LNCaP clone FGC (cell line): ENCODE measurements around the gene TOR1A.

ENCODE experiments used
- DNase-seq: peaks from one replicate; pipeline ENCODE4 v3.0.0-alpha.2; 2011; ENCODE audit warnings: low read depth
- H3K4me3 ChIP-seq: 2 replicates; pipeline ENCODE4 v1.5.1; 2011; ENCODE audit warnings: mild to moderate bottlenecking, low read depth, low read length, control low read depth
- CTCF ChIP-seq: IDR thresholded peaks from 2 replicates; pipeline ENCODE4 v1.5.1; 2012; ENCODE audit warnings: mild to moderate bottlenecking; ENCODE audit not compliant: control insufficient read depth, insufficient read depth; ENCODE audit errors: extremely low read depth

The TOR1A gene

DNA sequence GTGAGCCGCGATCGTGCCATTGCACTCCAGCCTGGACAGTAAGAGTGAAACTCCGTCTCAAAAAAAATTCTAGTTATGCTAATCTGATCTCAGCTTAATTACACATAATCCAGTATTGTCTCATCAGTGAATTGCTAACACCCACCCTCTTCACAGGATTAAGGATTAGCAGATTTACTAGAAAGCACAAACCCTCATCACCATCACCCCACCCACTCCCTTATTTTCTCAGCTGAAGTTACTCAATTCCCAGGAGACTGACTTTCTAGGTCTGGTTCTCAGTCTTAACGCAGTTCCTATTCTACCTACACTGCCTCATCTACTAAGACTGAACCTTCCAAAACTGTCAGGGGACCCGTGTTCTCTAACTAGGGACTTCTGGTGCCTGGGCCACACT lies 12.0 kb downstream of the TOR1A start:
- no peak for DNase-seq
- TF ChIP-seq CTCF: no peak
- no peak overlapping the region for H3K4me3 ChIP-seq

DNA sequence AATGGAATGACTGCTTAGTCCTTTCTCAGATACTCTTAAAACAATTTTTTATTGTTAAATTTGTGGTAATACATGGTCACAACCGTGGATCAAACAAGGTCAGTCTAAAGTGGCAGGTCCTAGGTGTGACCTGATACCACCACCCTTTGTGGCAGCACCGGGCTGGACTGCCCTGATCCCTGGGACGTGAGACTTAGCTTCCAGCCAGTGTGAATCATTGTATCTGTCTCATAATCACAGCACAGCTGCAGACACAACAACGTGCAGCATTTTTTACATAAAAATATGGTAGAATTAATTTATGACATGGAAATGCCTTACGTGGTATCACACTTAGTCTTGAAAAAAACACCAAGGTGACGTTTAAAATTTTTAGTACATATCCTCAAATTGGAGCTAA lies 13.1 kb downstream of the TOR1A start:
- no peak for DNase-seq
- no peak for TF ChIP-seq CTCF
- no peak overlapping the region for H3K4me3 ChIP-seq

- no peak for TF ChIP-seq CTCF
- DNase-seq: no peak
Observed at GRCh38 chr9:129810116-129810515, 13.8 kb downstream of the TOR1A start.

DNA sequence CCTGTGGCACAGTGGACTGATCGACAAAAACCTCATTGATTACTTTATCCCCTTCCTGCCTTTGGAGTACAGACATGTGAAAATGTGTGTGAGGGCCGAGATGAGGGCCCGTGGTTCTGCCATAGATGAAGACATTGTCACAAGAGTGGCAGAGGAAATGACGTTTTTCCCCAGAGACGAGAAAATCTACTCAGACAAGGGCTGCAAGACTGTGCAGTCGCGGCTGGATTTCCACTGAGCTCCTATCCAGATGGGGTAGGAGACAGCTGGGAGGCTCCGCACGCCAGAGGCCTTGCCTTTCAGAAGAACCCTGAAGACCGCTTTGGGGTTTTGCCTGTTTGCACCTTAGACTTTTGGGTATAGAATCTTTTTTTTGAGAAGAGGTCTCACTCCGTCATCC lies 14.6 kb downstream of the TOR1A start:
- H3K4me3 ChIP-seq: no peak overlapping the region
- TF ChIP-seq CTCF: no peak
- no peak for DNase-seq

More at GRCh38 chr9:129810116-129810515, 13.8 kb downstream of the TOR1A start:
- H3K4me3 ChIP-seq: no peak overlapping the region

- no peak for TF ChIP-seq CTCF
- no peak for DNase-seq
- no peak overlapping the region for H3K4me3 ChIP-seq
Observed at GRCh38 chr9:129806061-129806460, 17.9 kb downstream of the TOR1A start.

GRCh38 chr9:129803676-129804060 lies 20.3 kb downstream of the TOR1A start:
- H3K4me3 ChIP-seq: peak overlapping the region; percentile 66
- no peak for TF ChIP-seq CTCF
- DNase-seq: no peak

- peak; percentile 43 for DNase-seq
- no peak for TF ChIP-seq CTCF
Observed at GRCh38 chr9:129802833-129803675, 20.9 kb downstream of the TOR1A start, which contains the start of gene TOR1B. Gene TOR1B, plus strand, starts transcription at chr9:129803184. Its CDS starts 29 bp downstream, at chr9:129803213.

More at GRCh38 chr9:129802833-129803675, 20.9 kb downstream of the TOR1A start, which contains the start of gene TOR1B:
- peak within 1 kb of the TSS; percentile 66 for H3K4me3 ChIP-seq
